H1 (cell line): ENCODE results near the gene TDRD3. TPM values are rescaled to one million over a fixed set of nuclear protein-coding genes. Genes with fewer than 3 reads are reported as not detected.

ENCODE experiments used
- CTCF ChIA-PET: fragments of 300-600 bp; sonication (Branson Sonifier 250); formaldehyde crosslinking; loops from one replicate; lab custom pipeline; 2021; ENCODE audit not compliant: partially characterized antibody; lab: Charles Lee
- POLR2A ChIA-PET: fragments of 300-600 bp; sonication (Branson Sonifier 250); formaldehyde crosslinking; loops from one replicate; lab custom pipeline; 2021; ENCODE audit warnings: inconsistent platforms; ENCODE audit not compliant: partially characterized antibody; lab: Charles Lee
- DNase-seq, 2 experiments: peaks; one replicate each; pipeline versions ENCODE4 v3.0.0 to v3.0.0-alpha.2; 2010 to 2022; ENCODE audit warnings: low spot score in 2 of 2, low read depth in 1 of 2, mixed read lengths in 1 of 2
- FAIRE-seq: peaks from 2 replicates; lab custom pipeline; 2011; peaks lifted over from hg19 to GRCh38; lab: Jason Lieb, UNC
- H2AFZ ChIP-seq: 2 replicates; pipeline ENCODE4 v1.8.1; 2012; ENCODE audit warnings: low read length, inconsistent platforms
- H2AK5ac ChIP-seq: 2 replicates; pipeline ENCODE4 v1.6.1; 2013; ENCODE audit warnings: low read depth, low read length
- H2BK120ac ChIP-seq: replicated peaks from 2 replicates; pipeline ENCODE3; 2013; ENCODE audit warnings: low read depth, low read length, inconsistent platforms
- H2BK12ac ChIP-seq: 2 replicates; pipeline ENCODE4 v1.6.1; 2013; ENCODE audit warnings: low read depth, low read length
- H2BK15ac ChIP-seq: 2 replicates; pipeline ENCODE4 v1.6.1; 2013; ENCODE audit warnings: low read length
- H2BK20ac ChIP-seq: 2 replicates; pipeline ENCODE4 v1.6.1; 2013; ENCODE audit warnings: low read length
- H2BK5ac ChIP-seq: 2 replicates; pipeline ENCODE4 v1.6.1; 2013; ENCODE audit warnings: low read depth, low read length
- H3K14ac ChIP-seq: 2 replicates; pipeline ENCODE4 v1.6.1; 2013; ENCODE audit warnings: inconsistent platforms; ENCODE audit not compliant: insufficient read length
- H3K18ac ChIP-seq: 2 replicates; pipeline ENCODE4 v1.6.1; 2013; ENCODE audit warnings: low read length; ENCODE audit errors: extremely low read depth
- H3K23ac ChIP-seq: 2 replicates; pipeline ENCODE4 v1.6.1; 2013; ENCODE audit warnings: inconsistent platforms; ENCODE audit not compliant: insufficient read length
- H3K23me2 ChIP-seq: 2 replicates; pipeline ENCODE4 v1.6.1; 2013; ENCODE audit warnings: low read depth, low read length
- H3K27ac ChIP-seq: 2 replicates; pipeline ENCODE4 v1.6.1; 2011; ENCODE audit warnings: low read depth, low read length, inconsistent platforms
- H3K27me3 ChIP-seq, 4 experiments: replicated peaks in 1 of 4; 1 replicate in 1 of 4; 2 replicates in 3 of 4; pipeline versions ENCODE4 v1.6.1 to v1.8.1; 2011 to 2013; ENCODE audit warnings: low read length in 3 of 4, mild to moderate bottlenecking in 3 of 4, inconsistent platforms in 2 of 4, mixed read lengths in 2 of 4, moderate library complexity in 1 of 4; ENCODE audit not compliant: control insufficient read depth in 3 of 4, insufficient read depth in 3 of 4; ENCODE audit errors: extremely low read depth in 1 of 4
- H3K36me3 ChIP-seq, 4 experiments: 2 replicates each; pipeline versions ENCODE4 v1.6.1 to v1.8.1; 2011 to 2013; ENCODE audit warnings: mild to moderate bottlenecking in 4 of 4, low read length in 3 of 4, moderate library complexity in 2 of 4, control low read depth in 1 of 4, inconsistent platforms in 1 of 4; ENCODE audit not compliant: insufficient read depth in 4 of 4, control insufficient read depth in 2 of 4
- H3K4ac ChIP-seq: replicated peaks from 2 replicates; pipeline ENCODE3; 2013; ENCODE audit warnings: low read length, low read depth, mixed read lengths, inconsistent platforms; ENCODE audit not compliant: insufficient read length
- H3K4me1 ChIP-seq, 4 experiments: replicated peaks in 1 of 4; 1 replicate in 1 of 4; 2 replicates in 3 of 4; pipeline versions ENCODE4 v1.6.1 to v1.8.1; 2011 to 2013; ENCODE audit warnings: low read length in 3 of 4, inconsistent platforms in 2 of 4, mixed read lengths in 1 of 4; ENCODE audit not compliant: insufficient read depth in 4 of 4, control insufficient read depth in 3 of 4
- H3K4me2 ChIP-seq, 2 experiments: 2 replicates each; pipeline versions ENCODE4 v1.6.1 to v1.8.1; 2011 to 2013; ENCODE audit warnings: low read depth in 2 of 2, low read length in 2 of 2, control low read depth in 1 of 2, inconsistent platforms in 1 of 2, mild to moderate bottlenecking in 1 of 2; ENCODE audit not compliant: insufficient read depth in 1 of 2
- H3K4me3 ChIP-seq, 4 experiments: fragments of 200-600, 300-600 bp in 1 of 4; sonication (generic), shearing (Covaris generic), sonication (Bioruptor Twin) in 1 of 4; 2 replicates each; pipeline versions ENCODE4 v1.5.1 to v1.8.1; 2011 to 2016; ENCODE audit warnings: low read length in 4 of 4, low read depth in 3 of 4, control low read depth in 2 of 4, inconsistent platforms in 2 of 4, mild to moderate bottlenecking in 2 of 4, mixed read lengths in 1 of 4, moderate library complexity in 1 of 4; ENCODE audit not compliant: insufficient read depth in 2 of 4; ENCODE audit errors: extremely low read depth in 1 of 4
- H3K56ac ChIP-seq: replicated peaks from 2 replicates; pipeline ENCODE3; 2013; ENCODE audit warnings: low read depth, mild to moderate bottlenecking, mixed read lengths, low read length, inconsistent platforms; ENCODE audit not compliant: insufficient read length
- H3K79me1 ChIP-seq: 2 replicates; pipeline ENCODE4 v1.6.1; 2013; ENCODE audit warnings: low read depth, low read length, control low read depth
- H3K79me2 ChIP-seq, 2 experiments: 2 replicates each; pipeline versions ENCODE4 v1.6.1 to v1.8.1; 2012 to 2013; ENCODE audit warnings: low read length in 2 of 2, mild to moderate bottlenecking in 2 of 2, inconsistent platforms in 1 of 2; ENCODE audit not compliant: insufficient read depth in 2 of 2, control insufficient read depth in 1 of 2
- H3K9ac ChIP-seq, 4 experiments: replicated peaks in 1 of 4; 1 replicate in 1 of 4; 2 replicates in 3 of 4; pipeline versions ENCODE4 v1.6.1 to v1.8.1; 2011 to 2013; ENCODE audit warnings: low read depth in 3 of 4, low read length in 3 of 4, control low read depth in 2 of 4, mild to moderate bottlenecking in 2 of 4, moderate library complexity in 2 of 4, inconsistent platforms in 1 of 4; ENCODE audit errors: extremely low read depth in 1 of 4
- H3K9me3 ChIP-seq, 2 experiments: 2 replicates each; pipeline versions ENCODE4 v1.6.1 to v1.8.1; 2012 to 2013; ENCODE audit warnings: mild to moderate bottlenecking in 2 of 2, moderate library complexity in 2 of 2, control low read depth in 1 of 2, inconsistent platforms in 1 of 2, low read depth in 1 of 2, low read length in 1 of 2, mixed read lengths in 1 of 2; ENCODE audit not compliant: insufficient read depth in 2 of 2
- H4K20me1 ChIP-seq, 2 experiments: replicated peaks in 1 of 2; 2 replicates each; pipeline versions ENCODE3 to v1.8.1; 2011 to 2013; ENCODE audit warnings: inconsistent platforms in 2 of 2, low read length in 2 of 2, mild to moderate bottlenecking in 1 of 2; ENCODE audit not compliant: insufficient read depth in 2 of 2, control insufficient read depth in 1 of 2
- H4K5ac ChIP-seq: 2 replicates; pipeline ENCODE4 v1.6.1; 2013; ENCODE audit warnings: low read length, low read depth, mixed read lengths, inconsistent platforms; ENCODE audit not compliant: insufficient read length
- H4K8ac ChIP-seq: 2 replicates; pipeline ENCODE4 v1.8.0; 2013; ENCODE audit warnings: mild to moderate bottlenecking, moderate library complexity, low read length, inconsistent platforms; ENCODE audit not compliant: insufficient read depth; ENCODE audit errors: extremely low read depth
- H4K91ac ChIP-seq: replicated peaks from 2 replicates; pipeline ENCODE3; 2013; ENCODE audit warnings: low read length, mixed read lengths, inconsistent platforms; ENCODE audit not compliant: insufficient read length
- BACH1 ChIP-seq: IDR thresholded peaks from 2 replicates; pipeline ENCODE4 v1.6.1; 2012; ENCODE audit warnings: low read length, improper control_type of control experiment
- EZH2 ChIP-seq: fragments of 200-600 bp; sonication (generic); IDR thresholded peaks from 2 replicates; pipeline ENCODE4 v1.7.1; 2012; ENCODE audit warnings: low read depth, mild to moderate bottlenecking, moderate library complexity, low read length, inconsistent platforms; ENCODE audit not compliant: severe bottlenecking
- HDAC6 ChIP-seq: IDR thresholded peaks from one replicate; pipeline ENCODE4 v1.7.1; 2012; ENCODE audit warnings: low read depth, mild to moderate bottlenecking, inconsistent platforms, low read length, moderate library complexity
- PHF8 ChIP-seq: fragments of 200-600 bp; sonication (generic); conservative IDR thresholded peaks from 2 replicates; pipeline ENCODE4 v1.7.1; 2012; ENCODE audit warnings: low read depth, mild to moderate bottlenecking, inconsistent platforms, low read length, moderate library complexity
- RAD21 ChIP-seq, 2 experiments: IDR thresholded peaks in 1 of 2; conservative IDR thresholded peaks in 1 of 2; 2 replicates each; pipeline ENCODE4 v1.6.1; 2011; ENCODE audit warnings: low read depth in 2 of 2, low read length in 2 of 2, improper control_type of control experiment in 1 of 2, inconsistent platforms in 1 of 2, mild to moderate bottlenecking in 1 of 2, moderate library complexity in 1 of 2
- RBBP5 ChIP-seq: IDR thresholded peaks from 2 replicates; pipeline ENCODE4 v1.7.1; 2012; ENCODE audit warnings: low read depth, mild to moderate bottlenecking, inconsistent platforms, low read length, moderate library complexity, borderline replicate concordance
- RNF2 ChIP-seq: fragments of 200-900, 300-1000 bp; sonication (generic); IDR thresholded peaks from 2 replicates; pipeline ENCODE4 v1.7.1; 2016; ENCODE audit warnings: borderline replicate concordance, low read depth, mild to moderate bottlenecking, antibody characterized with exemption, low read length; ENCODE audit not compliant: poor library complexity, severe bottlenecking; ENCODE audit errors: missing control alignments
- SP4 ChIP-seq: IDR thresholded peaks from 2 replicates; pipeline ENCODE4 v1.6.1; 2012; ENCODE audit warnings: low read length, inconsistent platforms
- SRF ChIP-seq: IDR thresholded peaks from 2 replicates; pipeline ENCODE4 v1.6.1; 2011; ENCODE audit warnings: mild to moderate bottlenecking, low read depth, low read length, moderate library complexity
- ZNF274 ChIP-seq: IDR thresholded peaks from 2 replicates; pipeline ENCODE4 v1.7.0; 2012; ENCODE audit warnings: low read length, borderline replicate concordance; ENCODE audit errors: extremely low read depth
- polyA plus RNA-seq, 7 experiments: library from polyadenylated mRNA; depleted of rRNA in 3 of 7; stranded (reverse) in 5 of 7; unstranded in 2 of 7; fragments of >200 nt in 5 of 7; fragments of 200-250 nt in 2 of 7; gene quantifications; 1 replicate in 5 of 7; 2 replicates in 1 of 7; 4 replicates in 1 of 7; pipeline versions ENCODE4 v1.2.1 to v1.2.3, GENCODE V29; 2011 to 2013; ENCODE audit warnings: missing spikeins in 2 of 7, mixed read lengths in 2 of 7
- total RNA-seq: library from RNA; stranded (reverse); fragmentation: NEBNext Ultra II Directional; extraction: Animal tissue kit (Norgen Biotek cat#: 25700); gene quantifications from 2 replicates; pipeline ENCODE4 v1.2.1, GENCODE V29; 2021
- TF ChIP-seq, protein P1 (sequence below): IDR thresholded peaks from 2 replicates; pipeline ENCODE4 v1.6.1; 2012; ENCODE audit warnings: low read length, inconsistent platforms

Gene TDRD3
- total and polyA plus RNA-seq, 2 of the 8 experiments (the other 6 are each of a cell fraction or from before 2014, with no cell fraction given) = 2.5 to 14.7 TPM

DNA sequence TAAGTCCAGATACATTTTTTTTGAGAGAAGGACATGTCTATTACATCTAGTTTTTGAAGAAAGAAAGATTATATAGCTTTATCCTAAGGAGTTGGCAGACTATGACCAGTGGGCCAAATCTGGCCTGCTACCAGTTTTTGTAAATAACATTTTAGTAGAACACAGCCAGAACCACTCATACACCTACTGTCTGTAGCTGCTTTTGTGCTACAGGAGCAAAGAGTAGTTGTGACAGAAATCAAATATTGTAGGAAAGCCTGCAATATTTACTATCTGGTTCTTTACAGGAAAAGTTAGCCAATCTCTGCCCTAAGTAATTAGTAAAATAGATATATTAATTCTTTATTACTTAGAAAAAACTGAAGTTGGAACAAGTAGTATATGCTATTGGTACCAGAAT, 17.2 kb downstream of the TDRD3 start:
- H3K14ac ChIP-seq = no peak overlapping the region
- H3K9me3 ChIP-seq = 0 out of 4 replicates have a peak, but pooled peaks cover 0 to 2% of the 10 kb centered on the region in 2 experiments
- ChIA-PET POLR2A (no interaction called here), CTCF (no interaction called here)
- no peaks in the 10 kb centered on the region for H3K4me1 ChIP-seq
- no peak overlapping the region for H3K23ac ChIP-seq
- no peak overlapping the region for H2AFZ ChIP-seq
- H2BK5ac ChIP-seq = no peak overlapping the region
- no peaks in the 10 kb centered on the region for H3K27me3 ChIP-seq
- H2BK20ac ChIP-seq = no peak overlapping the region
- H3K27ac ChIP-seq = no peak overlapping the region
- H2AK5ac ChIP-seq = no peak overlapping the region
- no peak overlapping the region for H3K4ac ChIP-seq
- FAIRE-seq (no peak), DNase-seq (no peak)
- no peak overlapping the region for H4K8ac ChIP-seq
- no peaks in the 10 kb centered on the region for H3K23me2 ChIP-seq
- no peak overlapping the region for H3K56ac ChIP-seq
- no peak overlapping the region for H4K91ac ChIP-seq
- no peak overlapping the region for H3K4me3 ChIP-seq
- H2BK15ac ChIP-seq = no peak overlapping the region
- no peaks in the 10 kb centered on the region for H3K79me1 ChIP-seq
- no peak overlapping the region for H2BK120ac ChIP-seq
- H3K9ac ChIP-seq = no peak overlapping the region
- no peaks in the 10 kb centered on the region for H4K20me1 ChIP-seq
- no peaks in the 10 kb centered on the region for H3K36me3 ChIP-seq
- H3K79me2 ChIP-seq = peaks cover 0 to 19% of the 10 kb centered on the region in 2 experiments; a peak in 2 of 4 replicates
- H3K18ac ChIP-seq = no peak overlapping the region
- TF ChIP-seq SRF (no peak), SP4 (no peak), BACH1 (no peak), RNF2 (no peak), RAD21 (IDR thresholded peaks at IDR 0.05 in 1 of 2, conservative IDR thresholded peaks at IDR 0.05 in 1 of 2; ENCODE audit: low read depth in 2 of 2, low read length in 2 of 2) (no peak), RBBP5 (no peak), EZH2 (no peak), HDAC6 (no peak), PHF8 (no peak), ZNF274 (no peak)
- TF ChIP-seq, protein P1, sequence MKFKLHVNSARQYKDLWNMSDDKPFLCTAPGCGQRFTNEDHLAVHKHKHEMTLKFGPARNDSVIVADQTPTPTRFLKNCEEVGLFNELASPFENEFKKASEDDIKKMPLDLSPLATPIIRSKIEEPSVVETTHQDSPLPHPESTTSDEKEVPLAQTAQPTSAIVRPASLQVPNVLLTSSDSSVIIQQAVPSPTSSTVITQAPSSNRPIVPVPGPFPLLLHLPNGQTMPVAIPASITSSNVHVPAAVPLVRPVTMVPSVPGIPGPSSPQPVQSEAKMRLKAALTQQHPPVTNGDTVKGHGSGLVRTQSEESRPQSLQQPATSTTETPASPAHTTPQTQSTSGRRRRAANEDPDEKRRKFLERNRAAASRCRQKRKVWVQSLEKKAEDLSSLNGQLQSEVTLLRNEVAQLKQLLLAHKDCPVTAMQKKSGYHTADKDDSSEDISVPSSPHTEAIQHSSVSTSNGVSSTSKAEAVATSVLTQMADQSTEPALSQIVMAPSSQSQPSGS = no peak
- H2BK12ac ChIP-seq = no peak overlapping the region
- H3K4me2 ChIP-seq = no peak overlapping the region
- H4K5ac ChIP-seq = no peak overlapping the region
